Sigmoid colon (tissue), 4 donors: ENCODE measurements around the gene ALX1.

Experiments used
- POLR2A ChIP-seq, 2 donors: fragments of 450-650 bp; IDR thresholded peaks; one replicate each; pipeline ENCODE4 v1.6.1; 2016; ENCODE audit warnings: antibody characterized with exemption in 2 of 2, mild to moderate bottlenecking in 2 of 2, moderate library complexity in 2 of 2
- POLR2AphosphoS5 ChIP-seq, 4 donors: sonication (generic); formaldehyde crosslinking; IDR thresholded peaks; one replicate each; pipeline ENCODE4 v1.6.1; 2017; ENCODE audit warnings: antibody characterized with exemption in 4 of 4
- TF ChIP-seq, protein P1 (sequence below), 4 experiments: fragments of 450-650 bp in 3 of 4; fragments of 200-600 bp in 1 of 4; IDR thresholded peaks; one replicate each; pipeline ENCODE4 v1.5.1; 2016 to 2019; ENCODE audit warnings: antibody characterized with exemption in 4 of 4, mild to moderate bottlenecking in 3 of 4, moderate library complexity in 2 of 4

DNA sequence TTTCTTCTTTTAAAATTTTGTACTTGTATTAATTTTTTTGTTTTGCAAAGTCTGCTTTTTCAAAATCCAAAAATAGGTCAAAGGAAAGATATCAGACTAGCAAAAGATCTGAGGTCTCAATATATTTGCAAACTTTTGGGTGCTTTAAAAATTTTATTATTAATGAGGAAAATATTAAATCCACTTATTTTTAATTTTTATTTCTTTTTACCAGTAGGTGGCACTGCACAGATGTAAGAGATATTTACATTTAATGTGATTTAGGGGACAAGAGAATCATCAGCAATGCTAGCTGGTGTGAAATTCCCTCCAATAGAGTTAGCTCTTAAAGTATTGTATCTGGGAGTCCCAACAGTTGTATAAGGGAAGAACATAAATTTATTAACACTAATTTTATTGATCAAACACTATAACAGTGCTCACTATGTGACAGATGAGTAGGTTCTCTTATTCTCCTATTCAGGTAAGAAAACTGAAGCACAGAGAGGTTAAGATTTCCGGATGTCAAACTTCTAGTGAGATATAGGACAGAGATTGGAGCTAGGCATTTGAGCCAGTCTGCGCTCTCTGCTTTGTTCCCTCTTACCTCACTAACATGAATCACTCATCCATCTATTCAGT lies 30.5 kb downstream of the ALX1 start:
- TF ChIP-seq, protein P1, sequence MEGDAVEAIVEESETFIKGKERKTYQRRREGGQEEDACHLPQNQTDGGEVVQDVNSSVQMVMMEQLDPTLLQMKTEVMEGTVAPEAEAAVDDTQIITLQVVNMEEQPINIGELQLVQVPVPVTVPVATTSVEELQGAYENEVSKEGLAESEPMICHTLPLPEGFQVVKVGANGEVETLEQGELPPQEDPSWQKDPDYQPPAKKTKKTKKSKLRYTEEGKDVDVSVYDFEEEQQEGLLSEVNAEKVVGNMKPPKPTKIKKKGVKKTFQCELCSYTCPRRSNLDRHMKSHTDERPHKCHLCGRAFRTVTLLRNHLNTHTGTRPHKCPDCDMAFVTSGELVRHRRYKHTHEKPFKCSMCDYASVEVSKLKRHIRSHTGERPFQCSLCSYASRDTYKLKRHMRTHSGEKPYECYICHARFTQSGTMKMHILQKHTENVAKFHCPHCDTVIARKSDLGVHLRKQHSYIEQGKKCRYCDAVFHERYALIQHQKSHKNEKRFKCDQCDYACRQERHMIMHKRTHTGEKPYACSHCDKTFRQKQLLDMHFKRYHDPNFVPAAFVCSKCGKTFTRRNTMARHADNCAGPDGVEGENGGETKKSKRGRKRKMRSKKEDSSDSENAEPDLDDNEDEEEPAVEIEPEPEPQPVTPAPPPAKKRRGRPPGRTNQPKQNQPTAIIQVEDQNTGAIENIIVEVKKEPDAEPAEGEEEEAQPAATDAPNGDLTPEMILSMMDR (IDR thresholded peaks at IDR 0.05): no peak
- TF ChIP-seq POLR2A (IDR thresholded peaks at IDR 0.05) (no peak), POLR2AphosphoS5 (IDR thresholded peaks at IDR 0.05) (no peak)
